Activated T-helper 9 cell treated with anti-CD3 and anti-CD28 coated beads, Interleukin-2, amount 50 U/mL, for 16 hours (primary cell): ENCODE data around the gene OR5D18.
"Not testable (repeated sequence)": the region's sequence is repeated elsewhere in the genome, so short reads cannot be mapped to it uniquely, and the experiment has no call there.

Experiments used
- DNase-seq: peaks from one replicate; pipeline ENCODE4 v3.0.0-alpha.2; 2020; ENCODE audit warnings: low read depth

Gene OR5D18

GRCh38 chr11:55819330-55819729, at the start of gene OR5D18:
Gene OR5D18 (plus strand): TSS chr11:55819630. CDS start chr11:55819630, 0 bp downstream.
- no peak for DNase-seq

DNA sequence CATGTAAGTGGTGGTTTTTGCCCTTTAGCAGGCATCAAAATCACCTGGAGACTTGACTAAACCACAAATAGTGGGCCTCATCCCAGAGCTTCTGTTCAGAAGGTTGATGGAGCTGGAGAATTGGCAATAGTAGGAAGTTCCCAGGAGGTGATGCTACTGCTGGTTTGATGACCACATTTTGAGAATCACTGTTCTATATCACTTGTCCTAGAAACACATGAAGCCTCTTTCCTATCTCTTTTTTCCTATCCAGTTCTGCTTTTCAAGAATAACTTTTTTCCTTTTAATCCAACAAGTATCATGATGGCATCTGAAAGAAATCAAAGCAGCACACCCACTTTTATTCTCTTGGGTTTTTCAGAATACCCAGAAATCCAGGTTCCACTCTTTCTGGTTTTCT, 46.3 kb upstream of the OR5D18 start, which contains the start of gene OR5D13:
Gene OR5D13, plus strand, starts transcription at position 301 of the 400 bp plus-strand sequence. Its CDS starts 0 bp downstream, at position 301.
- DNase-seq, result no peak

DNA sequence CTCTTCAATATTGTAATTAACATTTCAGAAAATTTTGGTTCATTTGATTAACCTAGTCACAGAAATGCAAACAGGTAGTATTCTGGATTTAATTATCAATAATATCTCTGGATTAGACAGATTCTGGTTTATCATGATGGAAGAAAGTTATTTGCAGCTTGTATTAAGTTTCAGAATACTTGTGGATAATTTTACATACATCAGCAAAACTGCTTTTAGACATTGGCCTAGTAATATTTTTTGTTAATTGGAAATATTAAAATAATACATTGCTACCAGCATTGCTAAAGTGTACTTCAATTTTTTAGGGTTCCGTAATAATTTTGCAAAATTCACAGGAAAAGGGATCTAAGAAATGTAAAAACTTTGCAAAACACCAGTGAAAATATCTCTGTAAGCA, 27.8 kb upstream of the OR5D18 start:
- no peak for DNase-seq

GRCh38 chr11:55793321-55793720, 26.1 kb upstream of the OR5D18 start:
- DNase-seq, result no peak

- DNase-seq, result no peak
Observed at GRCh38 chr11:55795256-55795655, 24.2 kb upstream of the OR5D18 start, which contains the start of gene OR5D14. Gene OR5D14 (plus strand): TSS chr11:55795556. CDS start chr11:55795556, 0 bp downstream.

- no peak for DNase-seq
Observed at GRCh38 chr11:55806248-55806647, 13.2 kb upstream of the OR5D18 start.

GRCh38 chr11:55811067-55811466, 8.4 kb upstream of the OR5D18 start, which contains the start of gene OR5L1:
Gene OR5L1 (plus strand): TSS chr11:55811367. CDS start chr11:55811467, 100 bp downstream.
- no peak for DNase-seq

DNA sequence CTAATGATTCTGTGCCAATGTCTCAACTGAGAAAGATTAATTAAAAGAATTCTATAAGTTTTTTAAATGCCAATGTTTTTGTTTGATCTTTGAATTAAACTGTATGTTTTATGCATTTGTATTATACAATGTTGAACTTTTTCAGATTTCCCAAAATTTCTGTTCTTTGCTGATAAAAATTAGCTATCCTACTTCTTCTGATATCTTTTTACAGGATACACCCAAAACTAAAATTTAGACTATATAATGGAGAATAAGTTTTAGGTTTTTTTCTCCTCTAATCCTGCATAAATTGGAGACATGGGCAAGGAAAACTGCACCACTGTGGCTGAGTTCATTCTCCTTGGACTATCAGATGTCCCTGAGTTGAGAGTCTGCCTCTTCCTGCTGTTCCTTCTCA, 7.5 kb downstream of the OR5D18 start, which contains the start of gene OR5L2:
Gene OR5L2, plus strand, starts transcription at position 301 of the 400 bp plus-strand sequence. Its CDS starts 0 bp downstream, at position 301.
- no peak for DNase-seq

GRCh38 chr11:55838452-55838851, 19.0 kb downstream of the OR5D18 start, which contains the start of gene OR5D16:
Gene OR5D16 (plus strand): TSS chr11:55838752. CDS start chr11:55838752, 0 bp downstream.
- no peak for DNase-seq

GRCh38 chr11:55847453-55847852, 28.0 kb downstream of the OR5D18 start:
- DNase-seq, result no peak

DNA sequence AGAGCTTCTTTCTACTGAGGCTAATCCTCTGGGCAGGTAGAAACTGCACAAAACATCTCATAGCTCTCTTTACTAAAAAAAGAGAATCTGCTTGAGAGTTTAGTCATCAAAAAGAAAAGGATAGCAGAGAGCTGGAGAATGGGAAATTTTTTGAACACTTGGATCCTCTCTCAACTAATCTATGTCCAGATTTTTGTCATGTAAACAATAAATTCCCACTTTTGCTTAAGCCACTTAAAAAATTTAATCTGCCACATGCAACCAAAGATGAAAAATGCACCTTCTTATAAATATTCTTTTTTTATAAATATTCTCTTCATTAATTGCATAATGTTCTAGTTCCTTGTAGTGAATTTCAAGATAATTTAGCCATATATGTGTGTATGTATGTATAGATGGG, 29.6 kb downstream of the OR5D18 start:
- DNase-seq, result no peak

GRCh38 chr11:55852141-55852540, 32.7 kb downstream of the OR5D18 start:
- DNase-seq, result no peak

- no peak for DNase-seq
Observed at GRCh38 chr11:55854704-55855103, 35.3 kb downstream of the OR5D18 start.

DNA sequence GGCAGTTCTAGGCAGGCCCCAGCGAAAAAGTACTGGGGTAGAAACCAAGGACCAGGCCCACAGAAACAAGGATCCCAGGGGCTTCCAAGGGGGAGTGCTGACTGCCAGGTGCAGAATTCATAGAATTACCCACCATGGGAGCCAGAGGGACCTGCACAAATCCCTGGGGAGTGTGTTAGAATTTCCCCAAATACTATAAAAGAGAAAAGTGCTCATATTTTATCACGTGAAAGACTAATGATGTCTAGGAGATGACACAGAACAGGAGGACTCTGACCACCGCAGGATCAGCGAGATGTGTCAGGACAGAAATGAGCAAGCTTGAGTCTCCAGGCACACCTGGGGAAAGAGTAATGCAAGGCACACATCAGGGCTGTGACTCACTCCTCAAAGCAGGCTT, 47.9 kb downstream of the OR5D18 start:
- not testable (repeated sequence) for DNase-seq
